ENCODE measurements around the gene AGBL4. TPM values are rescaled to one million over a fixed set of nuclear protein-coding genes. Genes with fewer than 3 reads are reported as not detected.

AGBL4 gene
- total and polyA plus RNA-seq, 2 of the 13 experiments (the other 11 are each of a cell fraction or from before 2014, with no cell fraction given): not detected

DNA sequence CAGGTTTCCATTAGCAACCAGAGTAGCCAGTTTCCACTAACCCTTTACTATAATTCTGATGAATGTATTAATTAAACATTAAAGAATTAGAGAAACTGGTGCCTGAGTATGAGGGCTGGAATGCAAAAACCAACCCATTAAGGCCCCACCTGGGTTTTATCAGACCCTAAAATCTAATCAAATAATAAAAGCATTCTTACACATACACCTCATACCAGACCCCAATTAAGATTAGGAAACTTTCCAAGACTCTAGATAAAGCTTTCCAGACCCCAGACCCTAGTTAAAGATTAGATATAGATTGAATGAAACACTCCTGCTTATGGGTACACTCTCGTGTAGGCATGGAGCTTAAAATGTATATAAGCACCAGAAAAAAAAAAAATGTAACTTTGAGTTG, 665.7 kb downstream of the AGBL4 start:
- Histone ChIP-seq H4K20me1 (ENCODE audit: insufficient read depth, low read length) (no peaks in the 10 kb centered on the region), H3K36me3 (replicated peaks in 1 of 2; ENCODE audit: control insufficient read depth in 1 of 2, insufficient read depth in 2 of 2, low read length in 2 of 2) (no peaks in the 10 kb centered on the region), H3K4me1 (ENCODE audit: insufficient read depth, low read length) (no peaks in the 10 kb centered on the region), H3K4me3 (replicated peaks in 1 of 3; ENCODE audit: insufficient read depth in 1 of 3, low read depth in 2 of 3, low read length in 3 of 3) (no peak overlapping the region), H3K79me2 (ENCODE audit: insufficient read depth, low read length) (no peaks in the 10 kb centered on the region), H3K9me3 (ENCODE audit: low read length) (peaks cover 70% of the 10 kb centered on the region), H3K4me2 (ENCODE audit: low read depth, low read length) (no peak overlapping the region), H3K27me3 (ENCODE audit: control insufficient read depth in 1 of 2, insufficient read depth in 2 of 2, low read length in 2 of 2) (no peaks in the 10 kb centered on the region), H3K27ac (ENCODE audit: extremely low read length, insufficient read depth, low read length) (no peak overlapping the region), H2AFZ (ENCODE audit: low read length) (no peak overlapping the region), H3K9ac (ENCODE audit: insufficient read depth, low read depth, low read length) (no peak overlapping the region)
- ChIA-PET POLR2A (no interaction called here), CTCF (ENCODE audit: low intra/inter-chr PET ratio, low total read pairs) (no interaction called here)
- no peak for DNase-seq (ENCODE audit: low spot score)
- BruUV-seq (replicated peaks): no TSS peak
- no peak for FAIRE-seq
- no peak for TF ChIP-seq ZNF224 (CRISPR knock-in tag; IDR thresholded peaks at IDR 0.05)
- no peak for TF ChIP-seq ELF4 (CRISPR knock-in tag; IDR thresholded peaks at IDR 0.05; ENCODE audit: borderline replicate concordance)
- TF ChIP-seq HOXD1 (CRISPR knock-in tag; IDR thresholded peaks at IDR 0.05): no peak
- no peak for TF ChIP-seq ETV5 (CRISPR knock-in tag; IDR thresholded peaks at IDR 0.05; ENCODE audit: borderline replicate concordance)
- TF ChIP-seq SRSF9 (IDR thresholded peaks at IDR 0.05; ENCODE audit: borderline replicate concordance, insufficient read depth, low read depth, low read length, poor library complexity, severe bottlenecking): no peak
- TF ChIP-seq ZNF263 (CRISPR knock-in tag; IDR thresholded peaks at IDR 0.05): no peak
- TF ChIP-seq WIZ (CRISPR knock-in tag; IDR thresholded peaks at IDR 0.05): no peak
- TF ChIP-seq, protein P1, sequence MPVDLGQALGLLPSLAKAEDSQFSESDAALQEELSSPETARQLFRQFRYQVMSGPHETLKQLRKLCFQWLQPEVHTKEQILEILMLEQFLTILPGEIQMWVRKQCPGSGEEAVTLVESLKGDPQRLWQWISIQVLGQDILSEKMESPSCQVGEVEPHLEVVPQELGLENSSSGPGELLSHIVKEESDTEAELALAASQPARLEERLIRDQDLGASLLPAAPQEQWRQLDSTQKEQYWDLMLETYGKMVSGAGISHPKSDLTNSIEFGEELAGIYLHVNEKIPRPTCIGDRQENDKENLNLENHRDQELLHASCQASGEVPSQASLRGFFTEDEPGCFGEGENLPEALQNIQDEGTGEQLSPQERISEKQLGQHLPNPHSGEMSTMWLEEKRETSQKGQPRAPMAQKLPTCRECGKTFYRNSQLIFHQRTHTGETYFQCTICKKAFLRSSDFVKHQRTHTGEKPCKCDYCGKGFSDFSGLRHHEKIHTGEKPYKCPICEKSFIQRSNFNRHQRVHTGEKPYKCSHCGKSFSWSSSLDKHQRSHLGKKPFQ (CRISPR knock-in tag; IDR thresholded peaks at IDR 0.05; ENCODE audit: insufficient replicate concordance): no peak
- TF ChIP-seq, protein P2, sequence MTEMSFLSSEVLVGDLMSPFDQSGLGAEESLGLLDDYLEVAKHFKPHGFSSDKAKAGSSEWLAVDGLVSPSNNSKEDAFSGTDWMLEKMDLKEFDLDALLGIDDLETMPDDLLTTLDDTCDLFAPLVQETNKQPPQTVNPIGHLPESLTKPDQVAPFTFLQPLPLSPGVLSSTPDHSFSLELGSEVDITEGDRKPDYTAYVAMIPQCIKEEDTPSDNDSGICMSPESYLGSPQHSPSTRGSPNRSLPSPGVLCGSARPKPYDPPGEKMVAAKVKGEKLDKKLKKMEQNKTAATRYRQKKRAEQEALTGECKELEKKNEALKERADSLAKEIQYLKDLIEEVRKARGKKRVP (CRISPR knock-in tag; IDR thresholded peaks at IDR 0.05): no peak
- no peak for TF ChIP-seq RCOR2 (CRISPR knock-in tag; IDR thresholded peaks at IDR 0.05)
- no peak for TF ChIP-seq ZNF674 (CRISPR knock-in tag; IDR thresholded peaks at IDR 0.05; ENCODE audit: low read depth)
- no peak for TF ChIP-seq SALL1 (CRISPR knock-in tag; IDR thresholded peaks at IDR 0.05)
- TF ChIP-seq, protein P3, sequence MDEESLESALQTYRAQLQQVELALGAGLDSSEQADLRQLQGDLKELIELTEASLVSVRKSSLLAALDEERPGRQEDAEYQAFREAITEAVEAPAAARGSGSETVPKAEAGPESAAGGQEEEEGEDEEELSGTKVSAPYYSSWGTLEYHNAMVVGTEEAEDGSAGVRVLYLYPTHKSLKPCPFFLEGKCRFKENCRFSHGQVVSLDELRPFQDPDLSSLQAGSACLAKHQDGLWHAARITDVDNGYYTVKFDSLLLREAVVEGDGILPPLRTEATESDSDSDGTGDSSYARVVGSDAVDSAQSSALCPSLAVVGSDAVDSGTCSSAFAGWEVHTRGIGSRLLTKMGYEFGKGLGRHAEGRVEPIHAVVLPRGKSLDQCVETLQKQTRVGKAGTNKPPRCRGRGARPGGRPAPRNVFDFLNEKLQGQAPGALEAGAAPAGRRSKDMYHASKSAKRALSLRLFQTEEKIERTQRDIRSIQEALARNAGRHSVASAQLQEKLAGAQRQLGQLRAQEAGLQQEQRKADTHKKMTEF (CRISPR knock-in tag; IDR thresholded peaks at IDR 0.05): no peak
- WGBS (ENCODE audit: low lambda C conversion rate): 0% methylated on average over 1 of the region's 1 CpG
- ATAC-seq: no peak
- intact Hi-C loops (cut with micrococcal nuclease; ENCODE audit: unreplicated experiment): no loop called here
- in situ Hi-C loops (cut with HindIII; ENCODE audit: extremely low pct_ligation_motif_present, low pct_unique_long_range_greater_than_20kb): no loop called here
